Esophagus muscularis mucosa (tissue), 4 donors: ENCODE results near the gene AFF3.

ENCODE experiments used
- CTCF ChIP-seq, 3 experiments: fragments of 200-600 bp in 2 of 3; fragments of 450-650 bp in 1 of 3; sonication (generic) in 2 of 3; IDR thresholded peaks; one replicate each; pipeline ENCODE4 v1.5.1; 2017 to 2019; ENCODE audit warnings: antibody characterized with exemption in 3 of 3, mild to moderate bottlenecking in 2 of 3, moderate library complexity in 1 of 3
- EP300 ChIP-seq: sonication (generic); formaldehyde crosslinking; IDR thresholded peaks from one replicate; pipeline ENCODE4 v1.6.1; 2017; ENCODE audit warnings: antibody characterized with exemption
- POLR2A ChIP-seq: fragments of 450-650 bp; IDR thresholded peaks from one replicate; pipeline ENCODE4 v1.6.1; 2017; ENCODE audit warnings: antibody characterized with exemption, moderate library complexity, mild to moderate bottlenecking, low read depth
- POLR2AphosphoS5 ChIP-seq, 2 donors: sonication (generic); formaldehyde crosslinking; IDR thresholded peaks; one replicate each; pipeline ENCODE4 v1.6.1; 2017; ENCODE audit warnings: antibody characterized with exemption in 2 of 2

GRCh38 chr2:100126201-100126600 lies 16.2 kb downstream of the AFF3 start:
- no peak for TF ChIP-seq CTCF (IDR thresholded peaks at IDR 0.05)
- no peak for TF ChIP-seq POLR2AphosphoS5 (IDR thresholded peaks at IDR 0.05)
- TF ChIP-seq POLR2A, result no peak
- no peak for TF ChIP-seq EP300
